OCI-LY3 (cell line): Measurements from ENCODE around the gene CUL7.
"Not testable (repeated sequence)": the region's sequence is repeated elsewhere in the genome, so short reads cannot be mapped to it uniquely, and the experiment has no call there.

Experiments
- H2AFZ ChIP-seq: fragments of 200-600, 300-600 bp; shearing (Covaris generic); 2 replicates; pipeline ENCODE4 v1.6.0; 2014; ENCODE audit warnings: antibody characterized with exemption, low read depth, low read length
- H3K27ac ChIP-seq: fragments of 200-600, 300-600 bp; sonication (generic); 2 replicates; pipeline ENCODE4 v1.5.1; 2014; ENCODE audit warnings: mild to moderate bottlenecking, low read length, moderate library complexity, mixed read lengths
- H3K27me3 ChIP-seq: fragments of 200-600, 300-600 bp; sonication (generic); 2 replicates; pipeline ENCODE4 v1.6.1; 2014; ENCODE audit warnings: low read depth, low read length, mixed read lengths
- H3K36me3 ChIP-seq: fragments of 200-600, 300-600 bp; sonication (generic); replicated peaks from 2 replicates; pipeline ENCODE3; 2014; ENCODE audit warnings: low read depth, low read length, mixed read lengths
- H3K4me1 ChIP-seq: fragments of 300-600, 200-600 bp; sonication (generic); 2 replicates; pipeline ENCODE4 v1.6.1; 2014; ENCODE audit warnings: low read length, mixed read lengths
- H3K4me2 ChIP-seq: fragments of 200-600, 300-600 bp; sonication (generic); 2 replicates; pipeline ENCODE4 v1.6.1; 2014; ENCODE audit warnings: low read length, mixed read lengths
- H3K4me3 ChIP-seq: fragments of 300-600, 200-600 bp; sonication (generic); 2 replicates; pipeline ENCODE4 v1.5.1; 2014; ENCODE audit warnings: antibody characterized with exemption, mild to moderate bottlenecking, low read length, moderate library complexity
- H3K79me2 ChIP-seq: fragments of 300-600, 200-600 bp; shearing (Covaris generic); 2 replicates; pipeline ENCODE4 v1.6.1; 2014; ENCODE audit warnings: mild to moderate bottlenecking, low read length, mixed read lengths
- H3K9ac ChIP-seq: fragments of 300-600, 200-600 bp; shearing (Covaris generic); 2 replicates; pipeline ENCODE4 v1.6.0; 2014; ENCODE audit warnings: mild to moderate bottlenecking, low read length, moderate library complexity
- H3K9me3 ChIP-seq: fragments of 200-600, 300-600 bp; shearing (Covaris generic); 2 replicates; pipeline ENCODE4 v1.6.1; 2014; ENCODE audit warnings: low read length, mixed read lengths; ENCODE audit not compliant: insufficient read depth
- H4K20me1 ChIP-seq: fragments of 200-600, 300-600 bp; sonication (generic); 2 replicates; pipeline ENCODE4 v1.6.1; 2016; ENCODE audit warnings: low read length, mixed read lengths; ENCODE audit not compliant: insufficient read depth
- EZH2phosphoT487 ChIP-seq: fragments of 200-600 bp; shearing (Covaris generic); IDR thresholded peaks from 2 replicates; pipeline ENCODE4 v1.6.1; 2018; ENCODE audit warnings: antibody characterized with exemption, mixed run types, low read depth
- TF ChIP-seq, protein P1 (sequence below): fragments of 200-600, 300-600 bp; sonication (generic); IDR thresholded peaks from 2 replicates; pipeline ENCODE4 v1.5.1; 2014; ENCODE audit warnings: antibody characterized with exemption, low read length, low read depth

CUL7 gene

DNA sequence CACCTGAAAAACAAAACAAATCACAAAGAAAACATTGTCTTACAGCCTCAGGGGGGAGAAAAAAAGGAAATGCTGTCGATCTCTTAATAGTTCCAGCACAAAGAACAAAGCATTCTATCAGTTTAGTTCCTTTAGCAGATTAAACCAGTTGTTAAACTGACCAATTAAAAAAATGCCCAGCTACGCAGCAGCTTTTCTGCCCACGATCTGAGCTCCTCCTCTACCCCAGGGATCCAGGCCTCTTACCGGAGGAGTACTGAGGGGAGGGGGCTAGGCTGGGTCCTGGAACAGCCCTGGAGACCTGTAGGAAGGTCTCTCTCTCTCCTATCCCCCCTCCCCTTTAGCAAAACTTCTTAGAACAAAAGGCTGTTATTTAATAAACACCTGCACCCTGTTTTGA lies 35.8 kb upstream of the CUL7 start:
- Histone ChIP-seq H2AFZ (no peak overlapping the region), H3K4me1 (peaks cover 24% of the 10 kb centered on the region), H3K27ac (no peak overlapping the region), H3K79me2 (no peaks in the 10 kb centered on the region), H4K20me1 (peaks cover 11% of the 10 kb centered on the region; the same call in 1 of the 2 replicates), H3K27me3 (peaks cover 42% of the 10 kb centered on the region), H3K4me2 (no peak overlapping the region), H3K9me3 (no peaks in the 10 kb centered on the region), H3K9ac (no peak overlapping the region), H3K36me3 (no peaks in the 10 kb centered on the region), H3K4me3 (no peak overlapping the region)
- TF ChIP-seq, protein P1, sequence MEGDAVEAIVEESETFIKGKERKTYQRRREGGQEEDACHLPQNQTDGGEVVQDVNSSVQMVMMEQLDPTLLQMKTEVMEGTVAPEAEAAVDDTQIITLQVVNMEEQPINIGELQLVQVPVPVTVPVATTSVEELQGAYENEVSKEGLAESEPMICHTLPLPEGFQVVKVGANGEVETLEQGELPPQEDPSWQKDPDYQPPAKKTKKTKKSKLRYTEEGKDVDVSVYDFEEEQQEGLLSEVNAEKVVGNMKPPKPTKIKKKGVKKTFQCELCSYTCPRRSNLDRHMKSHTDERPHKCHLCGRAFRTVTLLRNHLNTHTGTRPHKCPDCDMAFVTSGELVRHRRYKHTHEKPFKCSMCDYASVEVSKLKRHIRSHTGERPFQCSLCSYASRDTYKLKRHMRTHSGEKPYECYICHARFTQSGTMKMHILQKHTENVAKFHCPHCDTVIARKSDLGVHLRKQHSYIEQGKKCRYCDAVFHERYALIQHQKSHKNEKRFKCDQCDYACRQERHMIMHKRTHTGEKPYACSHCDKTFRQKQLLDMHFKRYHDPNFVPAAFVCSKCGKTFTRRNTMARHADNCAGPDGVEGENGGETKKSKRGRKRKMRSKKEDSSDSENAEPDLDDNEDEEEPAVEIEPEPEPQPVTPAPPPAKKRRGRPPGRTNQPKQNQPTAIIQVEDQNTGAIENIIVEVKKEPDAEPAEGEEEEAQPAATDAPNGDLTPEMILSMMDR, result no peak
- TF ChIP-seq EZH2phosphoT487, result no peak

DNA sequence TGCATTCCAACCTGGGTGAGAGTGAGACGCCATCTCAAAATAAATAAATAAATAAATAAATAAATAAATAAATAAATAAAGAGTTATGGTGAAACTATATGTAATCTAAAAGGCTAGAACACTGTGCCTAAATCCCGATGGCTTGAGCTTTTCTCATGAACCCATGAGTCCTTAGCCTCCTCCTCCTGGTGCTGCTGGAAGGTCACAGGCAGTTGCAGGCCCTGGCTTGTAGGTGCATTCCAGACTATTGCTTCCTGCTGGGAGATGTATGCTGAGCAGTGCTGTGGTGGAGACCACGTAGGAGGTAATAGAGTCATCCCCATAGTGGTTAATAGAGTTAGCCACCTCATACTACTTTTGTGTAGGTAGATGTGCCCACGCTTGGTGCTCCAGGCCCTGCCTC lies 35.0 kb upstream of the CUL7 start:
- no peak overlapping the region for H3K4me3 ChIP-seq
- TF ChIP-seq, protein P1, result no peak
- no peak for TF ChIP-seq EZH2phosphoT487
- H3K27me3 ChIP-seq, result peaks cover 48% of the 10 kb centered on the region
- no peak overlapping the region for H3K27ac ChIP-seq
- no peaks in the 10 kb centered on the region for H3K36me3 ChIP-seq
- no peak overlapping the region for H2AFZ ChIP-seq
- H3K9me3 ChIP-seq, result no peaks in the 10 kb centered on the region
- H3K4me1 ChIP-seq, result peaks cover 21% of the 10 kb centered on the region
- no peak overlapping the region for H3K4me2 ChIP-seq
- no peak overlapping the region for H3K9ac ChIP-seq
- H3K79me2 ChIP-seq, result no peaks in the 10 kb centered on the region
- H4K20me1 ChIP-seq, result peaks cover 11% of the 10 kb centered on the region; the same call in 1 of the 2 replicates

DNA sequence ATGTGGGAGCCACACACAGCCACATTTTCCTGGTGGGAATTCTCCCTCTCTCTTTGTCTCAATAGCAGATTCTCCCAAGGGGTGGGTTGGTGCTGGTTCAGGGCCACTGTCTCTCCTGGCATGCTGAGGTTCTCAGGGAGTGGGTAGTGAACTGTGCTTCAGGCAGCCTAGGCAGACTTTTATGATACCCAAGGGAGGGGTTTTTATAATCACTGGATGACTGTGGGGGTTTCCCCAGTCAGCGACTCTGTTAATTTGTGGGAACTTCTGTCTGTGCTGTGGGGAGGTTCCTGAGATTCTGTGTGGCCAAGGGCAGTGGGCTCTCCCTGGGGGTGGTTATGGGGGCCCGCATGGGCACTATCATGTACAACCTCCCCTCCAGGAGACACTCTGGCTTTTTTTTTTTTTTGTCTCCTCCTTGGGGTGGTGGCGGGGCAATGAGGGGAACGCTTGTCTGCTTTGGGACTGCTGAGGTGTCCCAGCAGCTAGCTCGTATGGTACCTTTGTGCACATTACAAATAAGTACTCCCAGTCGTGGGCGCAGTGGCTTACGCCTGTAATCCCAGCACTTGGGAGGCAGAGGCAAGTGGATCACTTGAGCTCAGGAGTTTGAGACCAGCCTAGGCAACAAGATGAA lies 32.5 kb upstream of the CUL7 start:
- Histone ChIP-seq H3K9ac (no peak overlapping the region), H4K20me1 (peaks cover 11% of the 10 kb centered on the region; the same call in 1 of the 2 replicates), H3K4me2 (peak overlapping the region; percentile 76), H3K79me2 (no peaks in the 10 kb centered on the region), H3K36me3 (no peaks in the 10 kb centered on the region), H3K27ac (no peak overlapping the region), H2AFZ (no peak overlapping the region), H3K4me3 (peak overlapping the region; percentile 58), H3K4me1 (peaks cover 18% of the 10 kb centered on the region), H3K9me3 (no peaks in the 10 kb centered on the region), H3K27me3 (peaks cover 60% of the 10 kb centered on the region)
- no peak for TF ChIP-seq EZH2phosphoT487
- TF ChIP-seq, protein P1, result no peak

DNA sequence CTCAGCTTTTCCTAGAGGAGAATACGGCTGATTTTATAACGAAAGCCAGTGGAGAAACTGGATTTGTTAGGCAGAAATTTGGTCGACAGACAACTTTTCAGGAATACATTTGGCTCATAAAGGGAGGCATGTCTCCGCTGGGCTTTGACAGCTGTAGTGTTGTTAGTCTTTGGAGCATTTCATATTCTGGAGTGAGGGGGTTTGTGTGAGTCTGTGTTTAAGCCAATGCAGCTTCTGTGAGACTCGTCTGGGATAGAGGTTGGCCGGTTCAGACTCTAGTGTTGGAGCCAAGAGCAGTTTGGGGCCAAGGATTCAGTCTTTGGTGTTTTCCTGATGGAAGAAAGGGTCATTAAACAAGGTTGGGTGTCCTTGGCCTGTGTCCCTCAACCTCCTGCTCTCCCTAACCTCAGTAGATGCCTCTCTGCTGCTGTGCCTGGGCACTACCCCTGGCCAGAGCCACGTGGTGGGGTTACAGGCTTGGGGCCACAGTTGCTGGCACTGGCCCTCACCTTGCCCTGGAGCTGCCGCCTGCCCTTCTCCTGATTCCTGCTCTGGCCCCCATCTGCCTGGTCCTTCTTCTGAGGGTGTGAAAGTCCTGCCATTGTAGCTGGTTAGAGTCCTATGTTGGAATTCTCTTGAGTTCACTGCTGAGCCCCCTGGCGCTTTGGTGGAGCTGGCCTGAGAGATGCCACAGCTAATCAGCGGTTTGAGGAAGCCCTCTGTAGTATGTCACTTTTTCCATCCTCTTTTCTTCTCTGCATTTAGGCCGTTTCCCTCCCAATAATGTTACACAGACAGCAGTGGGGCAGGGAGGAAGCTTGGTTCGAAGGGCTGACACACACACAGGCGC lies 29.4 kb upstream of the CUL7 start:
- Histone ChIP-seq H3K27me3 (peaks cover 51% of the 10 kb centered on the region), H3K9me3 (no peaks in the 10 kb centered on the region), H3K79me2 (no peaks in the 10 kb centered on the region), H3K4me3 (no peak overlapping the region), H2AFZ (no peak overlapping the region), H3K27ac (no peak overlapping the region), H3K4me1 (peaks cover 18% of the 10 kb centered on the region), H3K9ac (no peak overlapping the region), H3K36me3 (no peaks in the 10 kb centered on the region), H4K20me1 (peaks cover 11% of the 10 kb centered on the region; the same call in 1 of the 2 replicates), H3K4me2 (no peak overlapping the region)
- TF ChIP-seq, protein P1, result no peak
- TF ChIP-seq EZH2phosphoT487, result no peak

DNA sequence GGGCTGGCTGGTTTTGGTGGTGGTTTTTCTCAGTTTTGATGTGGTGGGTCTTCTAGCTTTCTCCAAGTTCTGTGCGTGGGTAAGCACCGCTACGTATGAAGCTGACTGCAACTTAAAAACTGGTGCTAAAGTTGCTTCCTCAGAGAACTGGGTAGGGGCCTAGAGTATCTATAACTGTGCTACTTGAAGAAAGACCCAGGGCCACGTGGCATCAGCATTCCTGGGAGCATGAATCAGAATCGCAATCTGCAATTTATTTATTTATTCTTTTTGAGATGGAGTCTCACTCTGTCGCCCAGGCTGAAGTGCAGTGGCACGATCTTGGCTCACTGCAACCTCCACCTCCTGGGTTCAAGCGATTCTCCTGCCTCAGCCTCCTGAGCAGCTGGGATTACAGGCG lies 28.3 kb upstream of the CUL7 start:
- Histone ChIP-seq H3K27me3 (peaks cover 51% of the 10 kb centered on the region), H3K4me1 (peaks cover 17% of the 10 kb centered on the region)
- H2AFZ ChIP-seq, H3K27ac ChIP-seq, H3K79me2 ChIP-seq, H3K9me3 ChIP-seq, H4K20me1 ChIP-seq, H3K4me2 ChIP-seq, H3K4me3 ChIP-seq, H3K9ac ChIP-seq, H3K36me3 ChIP-seq: not testable (repeated sequence)
